K562 (cell line): ENCODE measurements around the gene NT5C1A. TPM values are rescaled to one million over a fixed set of nuclear protein-coding genes. Genes with fewer than 3 reads are reported as not detected.

Source experiments
- ATAC-seq: fragments of 200-7000 bp; cut with Tn5 transposase; 3 replicates; pipeline ENCODE4 v1.9.1; 2020; ENCODE audit warnings: moderate library complexity
- BruUV-seq: library from RNA; stranded (reverse); fragments of 400-500 nt; replicated peaks from 2 replicates; lab custom pipeline; 2021; lab: Mats Ljungman, UMichigan
- CTCF ChIA-PET: fragments of 300-600 bp; formaldehyde crosslinking; extraction: SDS; loops from one replicate; lab custom pipeline; 2021; ENCODE audit warnings: low intra/inter-chr PET ratio; lab: Yijun Ruan, JAX
- POLR2A ChIA-PET: fragments of 300-600, 350-650 bp; sonication (Branson Sonifier 250); formaldehyde crosslinking; extraction: SDS; loops from one replicate; lab custom pipeline; 2021; ENCODE audit warnings: antibody characterized with exemption, inconsistent platforms; lab: Yijun Ruan, JAX
- DNase-seq, 4 experiments: peaks; one replicate each; pipeline versions ENCODE4 v3.0.0 to v3.0.0-alpha.2; 2011 to 2018; ENCODE audit warnings: low spot score in 3 of 4, mixed read lengths in 3 of 4; ENCODE audit errors: extremely low read depth in 1 of 4
- FAIRE-seq: peaks from 2 replicates; lab custom pipeline; 2011; peaks lifted over from hg19 to GRCh38; lab: Jason Lieb, UNC
- H2AFZ ChIP-seq: 2 replicates; pipeline ENCODE4 v1.6.0; 2011; ENCODE audit warnings: low read depth, low read length, control low read depth, inconsistent platforms
- H3K27ac ChIP-seq: fragments of 200-600 bp; 3 replicates; pipeline ENCODE4 v1.8.0; 2011; ENCODE audit warnings: low read depth, mild to moderate bottlenecking, control low read depth, inconsistent platforms, low read length, moderate library complexity, mixed read lengths; ENCODE audit errors: extremely low read depth
- H3K27me3 ChIP-seq, 2 experiments: fragments of 300-600 bp in 1 of 2; 2 replicates in 1 of 2; 3 replicates in 1 of 2; pipeline versions ENCODE4 v1.6.0 to v1.8.0; 2011; ENCODE audit warnings: inconsistent platforms in 2 of 2, low read length in 2 of 2, mild to moderate bottlenecking in 1 of 2, mixed read lengths in 1 of 2, moderate library complexity in 1 of 2; ENCODE audit not compliant: control insufficient read depth in 2 of 2, insufficient read depth in 2 of 2
- H3K36me3 ChIP-seq: fragments of 300-600 bp; 3 replicates; pipeline ENCODE4 v1.8.0; 2011; ENCODE audit warnings: mild to moderate bottlenecking, low read length, inconsistent platforms; ENCODE audit not compliant: control insufficient read depth, insufficient read depth
- H3K4me1 ChIP-seq, 2 experiments: fragments of 200-600 bp in 1 of 2; replicated peaks in 1 of 2; 2 replicates in 1 of 2; 3 replicates in 1 of 2; pipeline versions ENCODE4 v1.5.1 to v1.8.0; 2011; ENCODE audit warnings: inconsistent platforms in 2 of 2, low read length in 2 of 2, mild to moderate bottlenecking in 1 of 2, mixed read lengths in 1 of 2, moderate library complexity in 1 of 2; ENCODE audit not compliant: control insufficient read depth in 2 of 2, insufficient read depth in 2 of 2
- H3K4me2 ChIP-seq: 2 replicates; pipeline ENCODE4 v1.6.1; 2011; ENCODE audit warnings: low read length, control low read depth, inconsistent platforms, mixed read lengths; ENCODE audit not compliant: insufficient read depth
- H3K4me3 ChIP-seq: fragments of 200-600 bp; sonication (generic), shearing (Covaris generic); 2 replicates; pipeline ENCODE4 v1.5.1; 2016; ENCODE audit warnings: control low read depth, inconsistent platforms
- H3K79me2 ChIP-seq: fragments of 200-600 bp; 3 replicates; pipeline ENCODE4 v1.8.0; 2011; ENCODE audit warnings: low read length, inconsistent platforms; ENCODE audit not compliant: control insufficient read depth, insufficient read depth
- H3K9ac ChIP-seq, 2 experiments: 2 replicates each; pipeline versions ENCODE4 v1.6.0 to v1.6.1; 2011; ENCODE audit warnings: low read depth in 2 of 2, low read length in 2 of 2, control low read depth in 1 of 2, inconsistent platforms in 1 of 2, mild to moderate bottlenecking in 1 of 2, mixed read lengths in 1 of 2; ENCODE audit not compliant: insufficient read depth in 1 of 2
- H3K9me1 ChIP-seq: one replicate; pipeline ENCODE4 v1.6.0; 2011; ENCODE audit warnings: inconsistent platforms, mild to moderate bottlenecking, low read length, moderate library complexity; ENCODE audit not compliant: control insufficient read depth, insufficient read depth
- H3K9me3 ChIP-seq: replicated peaks from 2 replicates; pipeline ENCODE4 v1.5.1; 2011; ENCODE audit warnings: low read depth, low read length, inconsistent platforms; ENCODE audit not compliant: control insufficient read depth, insufficient read depth
- H4K20me1 ChIP-seq: replicated peaks from 2 replicates; pipeline ENCODE4 v1.6.1; 2011; ENCODE audit warnings: low read length, inconsistent platforms, mixed read lengths; ENCODE audit not compliant: control insufficient read depth, insufficient read depth
- BCL6 ChIP-seq: fragments of 250-450 bp; sonication (Bioruptor Pico); IDR thresholded peaks from 2 replicates; pipeline ENCODE4 v1.4.0; 2020
- CEBPB ChIP-seq: fragments of 450-650 bp; IDR thresholded peaks from 2 replicates; pipeline ENCODE4 v1.6.1; 2016; ENCODE audit warnings: missing genetic modification characterization, missing compliant biosample characterization
- ETV5 ChIP-seq: sonication (generic); formaldehyde crosslinking; IDR thresholded peaks from 2 replicates; pipeline ENCODE4 v1.4.0; 2020; ENCODE audit warnings: low read depth, mild to moderate bottlenecking, missing genetic modification reagents
- FOXJ3 ChIP-seq: sonication (generic); formaldehyde crosslinking; IDR thresholded peaks from 2 replicates; pipeline ENCODE4 v1.4.0; 2020; ENCODE audit warnings: mild to moderate bottlenecking, missing genetic modification reagents
- GATAD2A ChIP-seq: fragments of 450-650 bp; IDR thresholded peaks from 2 replicates; pipeline ENCODE4 v1.6.1; 2017
- NBN ChIP-seq: fragments of 450-650 bp; IDR thresholded peaks from 2 replicates; pipeline ENCODE4 v1.6.1; 2016; ENCODE audit warnings: low read depth, mild to moderate bottlenecking
- NR2F6 ChIP-seq: fragments of 450-650 bp; formaldehyde crosslinking; IDR thresholded peaks from 2 replicates; pipeline ENCODE4 v1.4.0; 2020; ENCODE audit warnings: mild to moderate bottlenecking
- RBM25 ChIP-seq: fragments of 200-400 bp; formaldehyde crosslinking; IDR thresholded peaks from 2 replicates; pipeline ENCODE4 v1.6.1; 2018; ENCODE audit warnings: low read length, low read depth, moderate library complexity; ENCODE audit not compliant: severe bottlenecking
- TAF9B ChIP-seq: fragments of 450-650 bp; IDR thresholded peaks from 2 replicates; pipeline ENCODE4 v1.6.1; 2018; ENCODE audit warnings: mild to moderate bottlenecking; ENCODE audit not compliant: partially characterized antibody
- XRCC3 ChIP-seq: fragments of 450-650 bp; IDR thresholded peaks from 2 replicates; pipeline ENCODE4 v1.6.1; 2017; ENCODE audit warnings: mild to moderate bottlenecking, moderate library complexity
- ZNF24 ChIP-seq: fragments of 450-650 bp; IDR thresholded peaks from 2 replicates; pipeline ENCODE4 v1.6.1; 2016
- WGBS: fragments of 100-300 bp; shearing (Covaris generic); methylation state at CpG from one replicate; pipeline ENCODE4 v1.1.6; 2016; ENCODE audit warnings: low coverage, mixed read lengths; ENCODE audit not compliant: insufficient coverage; ENCODE audit errors: missing lambda C conversion rate; 5-methylcytosine and 5-hydroxymethylcytosine counted together
- in situ Hi-C: fragments of 300-500 bp; cut with MboI; formaldehyde crosslinking; loops from 4 replicates; pipeline ENCODE4 v1.15.0; 2018; ENCODE audit warnings: inconsistent platforms, mixed read lengths
- intact Hi-C: fragments of 100-400 bp; cut with micrococcal nuclease; formaldehyde crosslinking; loops from 2 replicates; pipeline ENCODE4 v1.14.2; 2022
- polyA plus RNA-seq, 8 experiments: library from polyadenylated mRNA; depleted of rRNA in 4 of 8; stranded (reverse) in 5 of 8; unstranded in 3 of 8; fragments of >200 nt; fragmentation: Nextera tagmentation in 2 of 8; fragmentation: Illumina TruSeq in 1 of 8; extraction: Ambion mirVana in 2 of 8; extraction: Trizol in 1 of 8; gene quantifications; 2 replicates each; pipeline versions ENCODE4 v1.2.1 to v1.2.3, GENCODE V29; 2011 to 2014; ENCODE audit warnings: inconsistent platforms in 1 of 8, missing spikeins in 1 of 8
- total RNA-seq, 7 experiments: library from RNA; depleted of rRNA in 6 of 7; stranded (reverse); fragments of >200 nt in 6 of 7; fragmentation: Illumina TruSeq in 2 of 7; extraction: Trizol in 2 of 7; gene quantifications; 2 replicates each; pipeline versions ENCODE4 v1.2.1 to v1.2.3, GENCODE V29; 2011 to 2021; ENCODE audit warnings: low replicate concordance in 1 of 7
- TF ChIP-seq, protein P1 (sequence below): fragments of 250-450 bp; sonication (Bioruptor Pico); IDR thresholded peaks from 2 replicates; pipeline ENCODE4 v1.9.0; 2021; ENCODE audit warnings: mild to moderate bottlenecking, inconsistent platforms
- TF ChIP-seq, protein P2 (sequence below): fragments of 450-650 bp; IDR thresholded peaks from 2 replicates; pipeline ENCODE4 v1.6.1; 2016; ENCODE audit warnings: borderline replicate concordance
- TF ChIP-seq, protein P3 (sequence below): fragments of 250-450 bp; sonication (Bioruptor Pico); IDR thresholded peaks from 2 replicates; pipeline ENCODE4 v1.5.0; 2020; ENCODE audit warnings: mild to moderate bottlenecking, borderline replicate concordance
- TF ChIP-seq, protein P4 (sequence below): fragments of 450-650 bp; IDR thresholded peaks from 2 replicates; pipeline ENCODE4 v1.6.1; 2017; ENCODE audit warnings: antibody characterized with exemption

The NT5C1A gene
- total and polyA plus RNA-seq, 9 of the 15 experiments (the other 6 are each of a cell fraction or from before 2014, with no cell fraction given): not detected

DNA sequence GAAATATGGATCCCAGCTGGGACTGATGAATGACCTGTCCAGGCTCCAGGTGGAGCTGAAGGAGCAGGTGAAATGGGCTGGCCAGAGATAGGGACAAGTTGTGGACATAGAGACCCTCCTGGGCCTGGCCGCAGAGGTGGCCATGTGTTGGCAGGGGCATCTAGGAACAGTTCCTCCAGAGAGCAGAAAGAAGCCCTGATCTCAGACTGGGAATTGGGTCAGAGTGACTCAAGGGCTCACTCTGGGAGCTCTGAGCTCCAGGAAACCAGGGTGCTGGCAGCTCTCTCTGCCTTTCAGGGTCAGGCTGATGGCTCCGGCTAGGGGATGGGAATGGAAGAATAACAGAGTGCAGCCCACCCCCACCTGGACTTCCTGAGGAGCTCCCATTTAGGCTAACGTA is 3.0 kb downstream of the NT5C1A start (continued):
- TF ChIP-seq, protein P1, sequence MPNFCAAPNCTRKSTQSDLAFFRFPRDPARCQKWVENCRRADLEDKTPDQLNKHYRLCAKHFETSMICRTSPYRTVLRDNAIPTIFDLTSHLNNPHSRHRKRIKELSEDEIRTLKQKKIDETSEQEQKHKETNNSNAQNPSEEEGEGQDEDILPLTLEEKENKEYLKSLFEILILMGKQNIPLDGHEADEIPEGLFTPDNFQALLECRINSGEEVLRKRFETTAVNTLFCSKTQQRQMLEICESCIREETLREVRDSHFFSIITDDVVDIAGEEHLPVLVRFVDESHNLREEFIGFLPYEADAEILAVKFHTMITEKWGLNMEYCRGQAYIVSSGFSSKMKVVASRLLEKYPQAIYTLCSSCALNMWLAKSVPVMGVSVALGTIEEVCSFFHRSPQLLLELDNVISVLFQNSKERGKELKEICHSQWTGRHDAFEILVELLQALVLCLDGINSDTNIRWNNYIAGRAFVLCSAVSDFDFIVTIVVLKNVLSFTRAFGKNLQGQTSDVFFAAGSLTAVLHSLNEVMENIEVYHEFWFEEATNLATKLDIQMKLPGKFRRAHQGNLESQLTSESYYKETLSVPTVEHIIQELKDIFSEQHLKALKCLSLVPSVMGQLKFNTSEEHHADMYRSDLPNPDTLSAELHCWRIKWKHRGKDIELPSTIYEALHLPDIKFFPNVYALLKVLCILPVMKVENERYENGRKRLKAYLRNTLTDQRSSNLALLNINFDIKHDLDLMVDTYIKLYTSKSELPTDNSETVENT (CRISPR knock-in tag): no peak
- TF ChIP-seq BCL6 (CRISPR knock-in tag): no peak
- TF ChIP-seq FOXJ3 (CRISPR knock-in tag): no peak
- TF ChIP-seq, protein P2, sequence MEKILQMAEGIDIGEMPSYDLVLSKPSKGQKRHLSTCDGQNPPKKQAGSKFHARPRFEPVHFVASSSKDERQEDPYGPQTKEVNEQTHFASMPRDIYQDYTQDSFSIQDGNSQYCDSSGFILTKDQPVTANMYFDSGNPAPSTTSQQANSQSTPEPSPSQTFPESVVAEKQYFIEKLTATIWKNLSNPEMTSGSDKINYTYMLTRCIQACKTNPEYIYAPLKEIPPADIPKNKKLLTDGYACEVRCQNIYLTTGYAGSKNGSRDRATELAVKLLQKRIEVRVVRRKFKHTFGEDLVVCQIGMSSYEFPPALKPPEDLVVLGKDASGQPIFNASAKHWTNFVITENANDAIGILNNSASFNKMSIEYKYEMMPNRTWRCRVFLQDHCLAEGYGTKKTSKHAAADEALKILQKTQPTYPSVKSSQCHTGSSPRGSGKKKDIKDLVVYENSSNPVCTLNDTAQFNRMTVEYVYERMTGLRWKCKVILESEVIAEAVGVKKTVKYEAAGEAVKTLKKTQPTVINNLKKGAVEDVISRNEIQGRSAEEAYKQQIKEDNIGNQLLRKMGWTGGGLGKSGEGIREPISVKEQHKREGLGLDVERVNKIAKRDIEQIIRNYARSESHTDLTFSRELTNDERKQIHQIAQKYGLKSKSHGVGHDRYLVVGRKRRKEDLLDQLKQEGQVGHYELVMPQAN: no peak
- TF ChIP-seq TAF9B: no peak
- no peak for TF ChIP-seq CEBPB (tag)

DNA sequence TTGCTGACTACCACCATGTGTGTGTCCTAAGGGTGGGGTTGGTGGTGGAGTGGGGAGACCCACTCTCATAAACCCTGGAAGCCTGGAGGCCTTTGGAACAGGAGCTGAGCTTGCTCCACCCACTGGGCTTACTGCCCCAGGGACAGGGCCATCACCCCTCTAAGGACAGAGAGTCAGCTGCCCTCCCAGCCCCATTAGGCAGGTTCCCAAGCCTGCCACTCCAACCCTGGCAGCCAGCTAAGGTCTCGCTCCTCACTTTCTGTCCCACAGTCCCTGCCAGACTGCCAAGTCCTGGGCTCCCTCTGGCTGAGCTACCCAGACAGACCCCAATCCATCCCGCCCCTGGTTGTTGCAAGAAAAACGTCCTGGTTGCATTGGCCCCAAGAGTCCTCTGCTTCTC is 3.8 kb downstream of the NT5C1A start:
- peaks cover 2% of the 10 kb centered on the region for H3K9me1 ChIP-seq
- no peaks in the 10 kb centered on the region for H3K36me3 ChIP-seq
- 0 out of 2 replicates have a peak, but pooled peaks cover 6% of the 10 kb centered on the region for H4K20me1 ChIP-seq
- no peaks in the 10 kb centered on the region for H3K9me3 ChIP-seq
- WGBS: 6% methylated on average over 3 of the region's 3 CpGs
- POLR2A ChIA-PET: interaction anchor here (0.6 kb wide), 1 partner anchor 96 kb away, joined by 5 read pairs; no protein-coding TSS in a partner anchor
- ATAC-seq (no peak), FAIRE-seq (no peak), DNase-seq (no peak)
- H3K27me3 ChIP-seq: peaks cover 26 to 60% of the 10 kb centered on the region in 2 experiments
- intact Hi-C loops: no loop called here
- no peak overlapping the region for H3K4me2 ChIP-seq
- H3K4me1 ChIP-seq: peaks cover 0 to 18% of the 10 kb centered on the region in 2 experiments; a peak in 3 of 5 replicates
- BruUV-seq: no TSS peak
- CTCF ChIA-PET: no interaction called here
- H3K79me2 ChIP-seq: no peaks in the 10 kb centered on the region
- H3K4me3 ChIP-seq: no peak overlapping the region
- in situ Hi-C loops: no loop called here
- no peak overlapping the region for H2AFZ ChIP-seq
- H3K27ac ChIP-seq: no peak overlapping the region
- H3K9ac ChIP-seq: 0 out of 4 replicates have a peak overlapping the region, but pooled peaks of 1 of the 2 experiments have one; percentile 54
- TF ChIP-seq NR2F6 (no peak), RBM25 (no peak), GATAD2A (no peak), NBN (no peak), ETV5 (CRISPR knock-in tag) (no peak), ZNF24 (no peak), XRCC3 (no peak)
- TF ChIP-seq, protein P3, sequence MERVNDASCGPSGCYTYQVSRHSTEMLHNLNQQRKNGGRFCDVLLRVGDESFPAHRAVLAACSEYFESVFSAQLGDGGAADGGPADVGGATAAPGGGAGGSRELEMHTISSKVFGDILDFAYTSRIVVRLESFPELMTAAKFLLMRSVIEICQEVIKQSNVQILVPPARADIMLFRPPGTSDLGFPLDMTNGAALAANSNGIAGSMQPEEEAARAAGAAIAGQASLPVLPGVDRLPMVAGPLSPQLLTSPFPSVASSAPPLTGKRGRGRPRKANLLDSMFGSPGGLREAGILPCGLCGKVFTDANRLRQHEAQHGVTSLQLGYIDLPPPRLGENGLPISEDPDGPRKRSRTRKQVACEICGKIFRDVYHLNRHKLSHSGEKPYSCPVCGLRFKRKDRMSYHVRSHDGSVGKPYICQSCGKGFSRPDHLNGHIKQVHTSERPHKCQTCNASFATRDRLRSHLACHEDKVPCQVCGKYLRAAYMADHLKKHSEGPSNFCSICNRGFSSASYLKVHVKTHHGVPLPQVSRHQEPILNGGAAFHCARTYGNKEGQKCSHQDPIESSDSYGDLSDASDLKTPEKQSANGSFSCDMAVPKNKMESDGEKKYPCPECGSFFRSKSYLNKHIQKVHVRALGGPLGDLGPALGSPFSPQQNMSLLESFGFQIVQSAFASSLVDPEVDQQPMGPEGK: no peak
- TF ChIP-seq, protein P4, sequence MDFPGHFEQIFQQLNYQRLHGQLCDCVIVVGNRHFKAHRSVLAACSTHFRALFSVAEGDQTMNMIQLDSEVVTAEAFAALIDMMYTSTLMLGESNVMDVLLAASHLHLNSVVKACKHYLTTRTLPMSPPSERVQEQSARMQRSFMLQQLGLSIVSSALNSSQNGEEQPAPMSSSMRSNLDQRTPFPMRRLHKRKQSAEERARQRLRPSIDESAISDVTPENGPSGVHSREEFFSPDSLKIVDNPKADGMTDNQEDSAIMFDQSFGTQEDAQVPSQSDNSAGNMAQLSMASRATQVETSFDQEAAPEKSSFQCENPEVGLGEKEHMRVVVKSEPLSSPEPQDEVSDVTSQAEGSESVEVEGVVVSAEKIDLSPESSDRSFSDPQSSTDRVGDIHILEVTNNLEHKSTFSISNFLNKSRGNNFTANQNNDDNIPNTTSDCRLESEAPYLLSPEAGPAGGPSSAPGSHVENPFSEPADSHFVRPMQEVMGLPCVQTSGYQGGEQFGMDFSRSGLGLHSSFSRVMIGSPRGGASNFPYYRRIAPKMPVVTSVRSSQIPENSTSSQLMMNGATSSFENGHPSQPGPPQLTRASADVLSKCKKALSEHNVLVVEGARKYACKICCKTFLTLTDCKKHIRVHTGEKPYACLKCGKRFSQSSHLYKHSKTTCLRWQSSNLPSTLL: no peak
